Lower lobe of right lung (tissue), 2 donors: ENCODE results near the gene MAPKAP1. TPM values are rescaled to one million over a fixed set of nuclear protein-coding genes. Genes with fewer than 3 reads are reported as not detected.

Experiments used
- ATAC-seq, 2 donors: fragments of 200-7000 bp; cut with Tn5 transposase; one replicate each; pipeline ENCODE4 v1.9.1; 2020 to 2022; ENCODE audit warnings: mild to moderate bottlenecking in 2 of 2, moderate library complexity in 2 of 2
- DNase-seq: peaks from one replicate; pipeline ENCODE4 v3.0.0-alpha.2; 2020
- H3K27ac ChIP-seq: fragments of 200-600 bp; one replicate; pipeline ENCODE4 v1.8.0; 2022
- H3K27me3 ChIP-seq: fragments of 200-600 bp; one replicate; pipeline ENCODE4 v1.8.0; 2022; ENCODE audit warnings: low read depth
- H3K36me3 ChIP-seq: fragments of 200-600 bp; one replicate; pipeline ENCODE4 v1.8.0; 2022; ENCODE audit warnings: mild to moderate bottlenecking
- H3K4me1 ChIP-seq: fragments of 200-600 bp; one replicate; pipeline ENCODE4 v1.8.0; 2022
- H3K4me3 ChIP-seq: fragments of 200-600 bp; one replicate; pipeline ENCODE4 v1.8.0; 2022; ENCODE audit warnings: mild to moderate bottlenecking
- H3K9me3 ChIP-seq: fragments of 200-600 bp; one replicate; pipeline ENCODE4 v1.8.0; 2022
- CTCF ChIP-seq: fragments of 200-600 bp; IDR thresholded peaks from one replicate; pipeline ENCODE4 v1.8.0; 2022; ENCODE audit warnings: antibody characterized with exemption, mild to moderate bottlenecking
- intact Hi-C: fragments of 100-400 bp; cut with DNase I; formaldehyde crosslinking; loops from one replicate; pipeline ENCODE4 v1.11.0; 2022
- total RNA-seq: library from RNA; stranded (reverse); fragmentation: NEBNext Ultra II Directional; extraction: Animal tissue kit (Norgen Biotek cat#: 25700); gene quantifications from one replicate; pipeline ENCODE4 v1.2.1, GENCODE V29; 2021
- donor health status: DM: no; HTN: yes; CAD: no; lungs with severe emphysema.

Gene MAPKAP1
- total RNA-seq, 1 donor from 2014 or later: 71.5 TPM

- Histone ChIP-seq H3K27me3 (no peaks in the 10 kb centered on the region), H3K4me1 (peaks cover 48% of the 10 kb centered on the region), H3K36me3 (peaks cover 10% of the 10 kb centered on the region), H3K9me3 (no peaks in the 10 kb centered on the region), H3K27ac (no peak overlapping the region), H3K4me3 (no peak overlapping the region)
- ATAC-seq (no peak), DNase-seq (no peak)
- no peak for TF ChIP-seq CTCF
- intact Hi-C loops: no loop called here
Observed at GRCh38 chr9:125470189-125470588, 236.8 kb downstream of the MAPKAP1 start.

GRCh38 chr9:125468646-125469045, 238.4 kb downstream of the MAPKAP1 start:
- no peaks in the 10 kb centered on the region for H3K9me3 ChIP-seq
- peaks cover 10% of the 10 kb centered on the region for H3K36me3 ChIP-seq
- H3K4me1 ChIP-seq: peaks cover 33% of the 10 kb centered on the region
- no peak for TF ChIP-seq CTCF
- DNase-seq: no peak
- ATAC-seq: peak; percentile 78 to 81
- intact Hi-C loops: no loop called here
- H3K27me3 ChIP-seq: no peaks in the 10 kb centered on the region
- H3K27ac ChIP-seq: no peak overlapping the region
- no peak overlapping the region for H3K4me3 ChIP-seq

GRCh38 chr9:125467116-125467740, 239.8 kb downstream of the MAPKAP1 start:
- no peak for ATAC-seq
- intact Hi-C loops: no loop called here
- Histone ChIP-seq H3K9me3 (no peaks in the 10 kb centered on the region), H3K4me1 (peaks cover 34% of the 10 kb centered on the region), H3K4me3 (no peak overlapping the region), H3K27me3 (no peaks in the 10 kb centered on the region), H3K36me3 (peaks cover 10% of the 10 kb centered on the region), H3K27ac (no peak overlapping the region)
- TF ChIP-seq CTCF: no peak
- DNase-seq: no peak

GRCh38 chr9:125466411-125466810, 240.6 kb downstream of the MAPKAP1 start:
- H3K36me3 ChIP-seq: peaks cover 10% of the 10 kb centered on the region
- intact Hi-C loops: no loop called here
- no peak overlapping the region for H3K27ac ChIP-seq
- no peak for TF ChIP-seq CTCF
- ATAC-seq (no peak), DNase-seq (no peak)
- H3K4me1 ChIP-seq: peaks cover 37% of the 10 kb centered on the region
- no peaks in the 10 kb centered on the region for H3K27me3 ChIP-seq
- H3K9me3 ChIP-seq: no peaks in the 10 kb centered on the region
- H3K4me3 ChIP-seq: no peak overlapping the region

GRCh38 chr9:125464591-125465385, 242.2 kb downstream of the MAPKAP1 start:
- DNase-seq: no peak
- no peak overlapping the region for H3K4me3 ChIP-seq
- H3K36me3 ChIP-seq: peaks cover 14% of the 10 kb centered on the region
- no peak for TF ChIP-seq CTCF
- ATAC-seq: no peak
- peaks cover 49% of the 10 kb centered on the region for H3K4me1 ChIP-seq
- no peak overlapping the region for H3K27ac ChIP-seq
- H3K27me3 ChIP-seq: no peaks in the 10 kb centered on the region
- H3K9me3 ChIP-seq: no peaks in the 10 kb centered on the region
- intact Hi-C loops: no loop called here
